HUES6 (cell line): ENCODE data around the gene FES.
"Not testable (repeated sequence)": the region's sequence is repeated elsewhere in the genome, so short reads cannot be mapped to it uniquely, and the experiment has no call there.

Experiments
- H3K27ac ChIP-seq: 2 replicates; pipeline ENCODE4 v1.7.0; 2013; ENCODE audit warnings: low read depth, mild to moderate bottlenecking, low read length, inconsistent platforms
- H3K27me3 ChIP-seq: 2 replicates; pipeline ENCODE4 v1.6.1; 2013; ENCODE audit warnings: low read length; ENCODE audit not compliant: control insufficient read depth, insufficient read depth
- H3K36me3 ChIP-seq: 2 replicates; pipeline ENCODE4 v1.6.1; 2013; ENCODE audit warnings: low read length; ENCODE audit not compliant: control insufficient read depth, insufficient read depth
- H3K4me1 ChIP-seq: 2 replicates; pipeline ENCODE4 v1.6.1; 2013; ENCODE audit warnings: low read length; ENCODE audit not compliant: control insufficient read depth, insufficient read depth
- H3K4me3 ChIP-seq: 2 replicates; pipeline ENCODE4 v1.5.1; 2013; ENCODE audit warnings: low read depth, low read length
- H3K9ac ChIP-seq: one replicate; pipeline ENCODE4 v1.6.1; 2013; ENCODE audit warnings: mild to moderate bottlenecking, low read length
- H3K9me3 ChIP-seq: 2 replicates; pipeline ENCODE4 v1.6.1; 2013; ENCODE audit warnings: low read depth, low read length; ENCODE audit not compliant: control insufficient read depth, insufficient read depth

Gene FES

GRCh38 chr15:90893175-90894090 is 9.1 kb downstream of the FES start:
- H3K27ac ChIP-seq = no peak overlapping the region
- H3K27me3 ChIP-seq = no peaks in the 10 kb centered on the region
- H3K4me3 ChIP-seq = no peak overlapping the region
- H3K9me3 ChIP-seq = no peaks in the 10 kb centered on the region
- peaks cover 39% of the 10 kb centered on the region for H3K36me3 ChIP-seq
- no peaks in the 10 kb centered on the region for H3K4me1 ChIP-seq
- no peak overlapping the region for H3K9ac ChIP-seq

GRCh38 chr15:90895571-90896117 is 11.3 kb downstream of the FES start:
- Histone ChIP-seq H3K4me1 (no peaks in the 10 kb centered on the region), H3K27ac (no peak overlapping the region), H3K9me3 (no peaks in the 10 kb centered on the region), H3K27me3 (no peaks in the 10 kb centered on the region), H3K36me3 (peaks cover 36% of the 10 kb centered on the region), H3K4me3 (no peak overlapping the region), H3K9ac (no peak overlapping the region)

GRCh38 chr15:90897131-90897655 is 12.9 kb downstream of the FES start:
- not testable (repeated sequence) for H3K9me3 ChIP-seq, H3K4me3 ChIP-seq, H3K27ac ChIP-seq, H3K4me1 ChIP-seq, H3K9ac ChIP-seq, H3K27me3 ChIP-seq
- H3K36me3 ChIP-seq = peaks cover 26% of the 10 kb centered on the region

GRCh38 chr15:90901175-90902039 is 17.1 kb downstream of the FES start:
- Histone ChIP-seq H3K4me3 (peak overlapping the region; percentile 73), H3K9ac (no peak overlapping the region), H3K27ac (no peak overlapping the region), H3K36me3 (peaks cover 15% of the 10 kb centered on the region), H3K27me3 (peaks cover 10% of the 10 kb centered on the region), H3K4me1 (peaks cover 12% of the 10 kb centered on the region), H3K9me3 (no peaks in the 10 kb centered on the region)

- Histone ChIP-seq H3K9me3 (no peaks in the 10 kb centered on the region), H3K9ac (peak overlapping the region; percentile 59), H3K36me3 (peaks cover 22% of the 10 kb centered on the region), H3K4me1 (peaks cover 12% of the 10 kb centered on the region), H3K27ac (no peak overlapping the region), H3K27me3 (peaks cover 10% of the 10 kb centered on the region), H3K4me3 (peak overlapping the region; percentile 73)
Observed at GRCh38 chr15:90902040-90902839, 17.9 kb downstream of the FES start.

GRCh38 chr15:90902840-90903732 is 18.8 kb downstream of the FES start, which contains the start of gene MAN2A2:
TSS of gene MAN2A2 (plus strand) at chr15:90903302. CDS start at chr15:90904208, 906 bp downstream.
- peaks cover 10% of the 10 kb centered on the region for H3K27me3 ChIP-seq
- H3K36me3 ChIP-seq = peaks cover 27% of the 10 kb centered on the region
- peak within 1 kb of the TSS; percentile 66 for H3K9ac ChIP-seq
- peak within 1 kb of the TSS; percentile 73 for H3K4me3 ChIP-seq
- no peak within 1 kb of the TSS for H3K27ac ChIP-seq
- no peaks in the 10 kb centered on the region for H3K9me3 ChIP-seq
- peaks cover 12% of the 10 kb centered on the region for H3K4me1 ChIP-seq

- peaks cover 10% of the 10 kb centered on the region for H3K27me3 ChIP-seq
- no peak overlapping the region for H3K27ac ChIP-seq
- H3K4me1 ChIP-seq = peaks cover 12% of the 10 kb centered on the region
- peaks cover 28% of the 10 kb centered on the region for H3K36me3 ChIP-seq
- H3K9me3 ChIP-seq = no peaks in the 10 kb centered on the region
- peak overlapping the region; percentile 72 for H3K4me3 ChIP-seq
- H3K9ac ChIP-seq = no peak overlapping the region
Observed at GRCh38 chr15:90903733-90904536, 19.6 kb downstream of the FES start.

GRCh38 chr15:90904746-90905145 is 20.4 kb downstream of the FES start:
- Histone ChIP-seq H3K27me3 (peaks cover 10% of the 10 kb centered on the region), H3K4me1 (peaks cover 12% of the 10 kb centered on the region), H3K9ac (no peak overlapping the region), H3K27ac (no peak overlapping the region), H3K36me3 (peaks cover 34% of the 10 kb centered on the region), H3K9me3 (no peaks in the 10 kb centered on the region), H3K4me3 (no peak overlapping the region)
